ENCODE measurements around the gene ABCA10.
"Not testable (repeated sequence)": the region's sequence is repeated elsewhere in the genome, so short reads cannot be mapped to it uniquely, and the experiment has no call there.

The ABCA10 gene, protein sequence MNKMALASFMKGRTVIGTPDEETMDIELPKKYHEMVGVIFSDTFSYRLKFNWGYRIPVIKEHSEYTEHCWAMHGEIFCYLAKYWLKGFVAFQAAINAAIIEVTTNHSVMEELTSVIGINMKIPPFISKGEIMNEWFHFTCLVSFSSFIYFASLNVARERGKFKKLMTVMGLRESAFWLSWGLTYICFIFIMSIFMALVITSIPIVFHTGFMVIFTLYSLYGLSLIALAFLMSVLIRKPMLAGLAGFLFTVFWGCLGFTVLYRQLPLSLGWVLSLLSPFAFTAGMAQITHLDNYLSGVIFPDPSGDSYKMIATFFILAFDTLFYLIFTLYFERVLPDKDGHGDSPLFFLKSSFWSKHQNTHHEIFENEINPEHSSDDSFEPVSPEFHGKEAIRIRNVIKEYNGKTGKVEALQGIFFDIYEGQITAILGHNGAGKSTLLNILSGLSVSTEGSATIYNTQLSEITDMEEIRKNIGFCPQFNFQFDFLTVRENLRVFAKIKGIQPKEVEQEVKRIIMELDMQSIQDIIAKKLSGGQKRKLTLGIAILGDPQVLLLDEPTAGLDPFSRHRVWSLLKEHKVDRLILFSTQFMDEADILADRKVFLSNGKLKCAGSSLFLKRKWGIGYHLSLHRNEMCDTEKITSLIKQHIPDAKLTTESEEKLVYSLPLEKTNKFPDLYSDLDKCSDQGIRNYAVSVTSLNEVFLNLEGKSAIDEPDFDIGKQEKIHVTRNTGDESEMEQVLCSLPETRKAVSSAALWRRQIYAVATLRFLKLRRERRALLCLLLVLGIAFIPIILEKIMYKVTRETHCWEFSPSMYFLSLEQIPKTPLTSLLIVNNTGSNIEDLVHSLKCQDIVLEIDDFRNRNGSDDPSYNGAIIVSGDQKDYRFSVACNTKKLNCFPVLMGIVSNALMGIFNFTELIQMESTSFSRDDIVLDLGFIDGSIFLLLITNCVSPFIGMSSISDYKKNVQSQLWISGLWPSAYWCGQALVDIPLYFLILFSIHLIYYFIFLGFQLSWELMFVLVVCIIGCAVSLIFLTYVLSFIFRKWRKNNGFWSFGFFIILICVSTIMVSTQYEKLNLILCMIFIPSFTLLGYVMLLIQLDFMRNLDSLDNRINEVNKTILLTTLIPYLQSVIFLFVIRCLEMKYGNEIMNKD (N-terminal part only)

GRCh38 chr17:69228576-69228975 is at the start of gene ABCA10:
Gene ABCA10, minus strand, starts transcription at chr17:69228824. Its CDS starts 3,466 bp downstream, at chr17:69225358.
- DNase-seq: no peak

GRCh38 chr17:69276279-69276678 is 47.7 kb upstream of the ABCA10 start:
- DNase-seq: not testable (repeated sequence)

- DNase-seq: no peak
Measured at GRCh38 chr17:69275751-69276150, 47.1 kb upstream of the ABCA10 start.

- DNase-seq: no peak
Measured at GRCh38 chr17:69271023-69271422, 42.4 kb upstream of the ABCA10 start.

DNA sequence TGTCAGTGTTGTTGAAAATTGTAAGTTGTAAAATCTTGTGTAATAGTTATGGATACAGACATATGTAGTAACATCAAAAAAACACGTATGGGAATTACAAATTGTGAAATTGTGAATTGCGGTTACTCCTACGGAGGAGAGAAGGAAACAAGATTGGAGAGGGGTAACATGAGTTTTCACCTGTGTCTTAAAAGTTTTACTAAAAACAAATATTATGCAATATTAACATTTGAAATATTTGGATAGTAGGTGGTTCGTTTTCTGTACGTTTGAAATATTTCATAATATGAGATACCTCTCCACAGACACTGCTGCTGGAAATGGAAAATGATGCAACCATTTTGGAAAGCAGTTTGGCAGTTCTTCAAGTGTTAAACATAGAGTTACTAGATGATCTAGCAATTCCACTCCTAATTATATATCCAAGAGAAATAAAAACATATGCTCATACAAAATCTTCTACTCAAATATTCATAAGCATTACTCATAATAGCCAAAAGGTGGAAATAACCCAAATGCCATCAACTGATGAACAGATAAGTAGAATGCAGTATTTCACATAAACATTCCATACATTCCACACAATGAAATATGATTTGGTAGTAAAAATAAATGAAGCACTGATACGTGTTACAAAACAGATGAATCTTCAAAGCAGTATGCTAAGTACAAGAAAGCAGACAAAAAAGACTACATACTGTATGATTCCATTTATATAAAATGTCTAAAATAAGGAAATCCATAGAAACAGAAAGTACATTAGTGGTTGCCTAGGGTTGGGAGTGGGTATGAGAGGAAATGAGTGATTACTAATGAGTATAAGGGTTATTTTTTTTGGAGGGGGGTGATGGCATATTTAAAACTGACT is 40.7 kb upstream of the ABCA10 start:
- no peak for DNase-seq

- DNase-seq: no peak
Measured at GRCh38 chr17:69268543-69269014, 40.0 kb upstream of the ABCA10 start.

GRCh38 chr17:69267219-69267618 is 38.6 kb upstream of the ABCA10 start:
- DNase-seq: no peak

GRCh38 chr17:69265873-69266272 is 37.2 kb upstream of the ABCA10 start:
- DNase-seq: no peak

GRCh38 chr17:69254187-69254586 is 25.6 kb upstream of the ABCA10 start:
- no peak for DNase-seq

DNA sequence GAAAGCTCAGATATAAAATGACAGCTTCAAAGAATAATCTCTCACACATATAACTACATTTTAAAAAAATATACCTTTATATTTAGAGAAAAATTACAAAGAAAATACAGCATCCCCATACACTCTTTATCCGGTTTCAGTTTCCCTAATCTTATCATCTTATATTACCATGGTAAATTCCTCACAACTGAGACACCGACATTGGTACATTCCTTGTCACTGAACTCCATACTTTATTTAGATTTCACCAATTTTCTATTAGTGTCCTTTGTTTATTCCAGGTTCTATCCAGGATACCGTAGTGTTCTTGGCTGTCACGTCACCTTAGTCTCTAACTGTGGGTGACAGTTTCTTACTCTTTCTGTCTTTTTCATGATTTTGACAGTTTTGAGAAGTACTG is 22.0 kb upstream of the ABCA10 start:
- no peak for DNase-seq

DNA sequence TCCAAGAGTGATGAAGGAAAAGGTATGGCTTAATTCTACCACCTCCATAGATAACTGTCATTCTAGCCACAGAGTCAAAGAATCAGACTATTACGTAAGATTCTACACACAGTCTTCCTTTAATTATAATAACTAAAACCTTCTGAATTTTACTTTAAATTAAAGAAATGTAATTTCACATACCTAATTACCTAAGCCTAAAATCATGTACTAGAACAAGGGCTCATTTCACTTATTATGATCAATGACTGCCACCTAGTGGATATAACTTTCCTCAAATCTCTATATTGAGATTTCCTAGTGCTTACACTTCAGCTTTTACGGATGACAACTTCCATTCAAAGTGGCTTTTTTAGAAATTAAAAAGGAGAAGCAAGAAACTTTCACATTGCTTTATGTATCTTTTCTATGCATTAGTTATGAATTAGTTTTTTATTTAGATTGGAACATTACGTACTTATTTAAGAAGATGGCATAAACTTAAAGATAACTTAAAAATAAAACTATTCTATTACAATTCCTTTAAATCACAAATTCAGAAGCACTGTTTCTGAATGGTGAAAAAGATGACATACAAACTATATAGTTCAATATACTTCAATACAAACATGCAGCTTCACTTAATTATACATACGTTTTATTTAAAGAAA is 18.2 kb upstream of the ABCA10 start:
- peak; percentile 82 for DNase-seq

GRCh38 chr17:69246202-69246601 is 17.6 kb upstream of the ABCA10 start:
- DNase-seq: no peak

GRCh38 chr17:69245617-69246016 is 17.0 kb upstream of the ABCA10 start:
- DNase-seq: no peak

GRCh38 chr17:69239611-69240600 is 11.3 kb upstream of the ABCA10 start:
- no peak for DNase-seq

DNA sequence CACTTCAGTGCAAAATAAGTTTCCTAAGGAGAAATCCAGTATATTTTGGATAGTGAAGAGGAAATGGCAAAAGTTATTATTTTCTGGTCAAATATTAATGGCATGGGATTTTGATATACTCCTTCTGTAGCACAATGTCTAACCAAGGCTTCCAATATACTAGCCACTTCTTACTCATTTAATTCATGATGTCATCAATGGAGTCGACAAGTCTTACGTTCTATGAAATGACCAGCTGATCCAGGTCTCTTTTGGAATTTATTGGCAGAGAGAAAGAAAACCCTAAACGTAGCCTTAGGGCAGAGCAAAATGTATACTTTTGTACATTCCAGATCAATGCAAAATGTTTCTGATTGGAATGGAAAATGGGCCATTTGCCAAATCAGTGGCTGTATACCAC is 8.3 kb upstream of the ABCA10 start:
- no peak for DNase-seq

GRCh38 chr17:69236464-69236863 is 7.8 kb upstream of the ABCA10 start:
- no peak for DNase-seq

DNA sequence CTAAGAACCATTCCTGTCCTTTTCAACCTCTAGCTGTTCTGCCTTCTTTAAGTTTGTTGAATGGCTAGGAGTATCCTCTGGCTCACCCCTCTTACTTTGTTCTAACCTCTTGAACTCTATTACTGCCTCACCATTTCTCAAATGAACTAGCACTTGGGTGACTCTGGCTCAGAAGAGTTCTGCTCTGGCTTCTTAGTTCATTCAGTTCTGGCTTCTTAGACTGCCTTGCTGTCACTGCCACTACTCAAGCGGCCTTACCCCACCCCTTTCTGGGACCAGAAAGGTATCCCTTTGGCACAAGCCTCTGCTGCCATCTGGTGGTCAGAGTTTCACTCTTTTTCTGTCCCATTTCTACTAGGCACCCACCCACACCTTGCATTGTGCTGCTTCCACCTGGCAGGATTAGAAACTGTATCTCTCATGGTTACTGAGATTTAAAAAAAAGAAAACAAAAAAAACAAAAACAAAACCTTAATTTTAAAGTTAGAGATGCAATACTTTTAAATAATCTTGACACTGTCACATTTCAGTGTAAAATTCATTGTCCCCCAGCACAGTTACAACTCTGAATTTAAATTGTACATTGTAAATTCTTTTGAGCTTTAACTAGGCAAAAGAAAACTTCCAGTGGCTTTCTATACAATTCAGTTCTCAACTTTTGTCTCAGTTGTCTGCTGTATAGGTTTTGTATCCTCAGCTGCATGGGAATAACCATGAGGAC is 6.9 kb upstream of the ABCA10 start:
- DNase-seq: peak; percentile 94

DNA sequence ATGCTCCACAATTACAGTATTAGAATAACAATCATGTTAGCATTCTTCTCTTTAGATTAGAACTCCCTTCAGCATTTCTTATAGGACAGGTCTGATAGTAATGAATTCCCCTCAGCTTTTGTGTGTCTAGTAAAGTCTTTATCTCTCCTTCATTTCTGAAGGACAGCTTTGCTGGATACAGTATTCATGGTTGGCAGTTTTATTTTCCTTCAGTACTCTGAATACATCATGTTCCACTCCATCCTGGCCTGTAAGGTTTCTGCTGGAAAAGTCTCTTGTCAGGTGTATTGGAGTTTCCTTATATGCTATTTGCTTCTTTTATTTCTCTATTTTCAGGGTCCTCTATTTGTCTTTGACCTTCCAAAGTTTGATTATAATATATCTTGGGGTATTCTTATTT is 4.0 kb upstream of the ABCA10 start:
- no peak for DNase-seq

- DNase-seq: no peak
Measured at GRCh38 chr17:69231521-69231920, 2.9 kb upstream of the ABCA10 start.

DNA sequence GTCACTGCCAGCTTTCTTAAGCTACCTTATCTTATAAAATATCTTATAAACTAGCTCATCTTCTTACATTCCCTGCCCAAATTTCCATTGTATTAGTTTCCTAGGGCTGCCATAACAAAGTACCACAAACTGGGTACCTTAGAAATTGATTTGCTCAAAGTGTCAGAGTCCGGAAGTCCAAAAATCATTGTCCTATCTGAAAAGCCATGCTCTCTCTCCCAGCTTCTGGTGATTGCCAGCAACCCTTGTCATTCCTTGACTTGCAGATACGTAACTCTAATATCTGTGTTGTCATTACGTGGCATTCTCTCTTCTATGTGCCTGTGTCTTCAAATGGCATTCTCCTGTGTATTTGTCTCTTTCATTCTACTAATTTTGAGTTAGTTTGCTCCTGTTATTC is 2.3 kb upstream of the ABCA10 start:
- no peak for DNase-seq

Measured in hematopoietic multipotent progenitor cell treated with erythropoietin and hydrocortisone succinate and interleukin-3 and kit ligand, for 4 days (in vitro differentiated cells).